HL-60/S4 treated with phorbol 12-myristate 13-acetate at 8.2 ng/mL for 4 days and 3 days (cell line): ENCODE measurements around the gene RAB30.

Experiments
- in situ Hi-C: fragments of 300-500 bp; cut with MboI; formaldehyde crosslinking; loops from 2 replicates; pipeline ENCODE4 v1.15.0; 2022; ENCODE audit warnings: low sequenced_read_pairs

The RAB30 gene

GRCh38 chr11:83071567-83072349, at the start of gene RAB30:
Gene RAB30 (minus strand): TSS chr11:83071897. CDS start chr11:82997316, 74,581 bp downstream.
- in situ Hi-C loops, result no loop called here

- in situ Hi-C loops, result no loop called here
These were observed 48.6 kb upstream of the RAB30 start for GRCh38 chr11:83120327-83120726.

GRCh38 chr11:83119216-83119615, 47.5 kb upstream of the RAB30 start:
- in situ Hi-C loops, result no loop called here

- in situ Hi-C loops, result no loop called here
These were observed 47.1 kb upstream of the RAB30 start for GRCh38 chr11:83118814-83119213.

GRCh38 chr11:83116015-83116641, 44.4 kb upstream of the RAB30 start:
- in situ Hi-C loops, result no loop called here

- in situ Hi-C loops, result no loop called here
These were observed 43.9 kb upstream of the RAB30 start for GRCh38 chr11:83115551-83115950.

- in situ Hi-C loops, result no loop called here
These were observed 43.3 kb upstream of the RAB30 start for GRCh38 chr11:83115026-83115425.

- in situ Hi-C loops, result no loop called here
These were observed 41.2 kb upstream of the RAB30 start for GRCh38 chr11:83112886-83113285.

- in situ Hi-C loops, result no loop called here
These were observed 33.5 kb upstream of the RAB30 start for GRCh38 chr11:83105168-83105567.

- in situ Hi-C loops, result no loop called here
These were observed 31.1 kb upstream of the RAB30 start for GRCh38 chr11:83102834-83103233.

- in situ Hi-C loops, result no loop called here
These were observed 25.9 kb upstream of the RAB30 start for GRCh38 chr11:83097429-83098075.

GRCh38 chr11:83093634-83094033, 21.9 kb upstream of the RAB30 start:
- in situ Hi-C loops, result no loop called here

GRCh38 chr11:83092488-83093384, 21.0 kb upstream of the RAB30 start:
- in situ Hi-C loops, result no loop called here

GRCh38 chr11:83088965-83089364, 17.3 kb upstream of the RAB30 start:
- in situ Hi-C loops, result no loop called here

- in situ Hi-C loops, result no loop called here
These were observed 15.3 kb upstream of the RAB30 start for GRCh38 chr11:83087035-83087434.

- in situ Hi-C loops, result no loop called here
These were observed 8.1 kb upstream of the RAB30 start for GRCh38 chr11:83079820-83080219.

- in situ Hi-C loops, result no loop called here
These were observed 6.6 kb upstream of the RAB30 start for GRCh38 chr11:83078269-83078668.

GRCh38 chr11:83073884-83074283, 2.2 kb upstream of the RAB30 start:
- in situ Hi-C loops, result no loop called here

- in situ Hi-C loops, result no loop called here
These were observed 1.6 kb upstream of the RAB30 start for GRCh38 chr11:83073258-83073657.

GRCh38 chr11:83072350-83073242, 899 bp upstream of the RAB30 start:
- in situ Hi-C loops, result no loop called here
